ES-I3 (cell line): Measurements from ENCODE around the gene ADAM10.

ENCODE experiments used
- H3K36me3 ChIP-seq: 2 replicates; pipeline ENCODE4 v1.6.1; 2013; ENCODE audit warnings: mild to moderate bottlenecking, low read length, control low read depth, moderate library complexity; ENCODE audit not compliant: insufficient read depth
- H3K4me1 ChIP-seq: 2 replicates; pipeline ENCODE4 v1.6.1; 2013; ENCODE audit warnings: mild to moderate bottlenecking, control low read depth, low read length; ENCODE audit not compliant: insufficient read depth
- H3K9ac ChIP-seq: 2 replicates; pipeline ENCODE4 v1.6.1; 2013; ENCODE audit warnings: low read depth, mild to moderate bottlenecking, low read length, moderate library complexity
- H3K9me3 ChIP-seq: 2 replicates; pipeline ENCODE4 v1.6.1; 2013; ENCODE audit warnings: mild to moderate bottlenecking, low read length, moderate library complexity; ENCODE audit not compliant: control insufficient read depth, insufficient read depth

The ADAM10 gene

DNA sequence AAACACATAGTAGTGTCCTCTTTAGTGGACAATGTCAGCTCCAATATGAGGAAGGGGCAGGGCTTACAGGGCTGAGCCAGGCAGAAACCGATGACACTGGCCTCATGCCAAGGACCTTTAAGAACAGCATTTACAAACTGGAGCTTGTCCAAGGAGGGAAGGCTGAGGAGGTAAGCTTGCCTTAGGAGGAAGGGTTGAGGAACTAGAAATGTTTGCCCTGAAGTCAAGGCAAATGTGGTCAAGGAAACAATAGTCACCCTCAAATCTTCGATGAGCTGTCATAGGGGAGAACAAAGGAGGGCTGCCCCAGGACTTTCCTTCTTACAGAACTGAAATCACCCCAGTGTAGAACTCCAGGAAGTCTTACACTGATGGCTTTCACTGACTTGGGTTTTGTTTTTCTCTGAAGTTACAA, 181.3 kb downstream of the ADAM10 start:
- no peak overlapping the region for H3K9ac ChIP-seq
- no peaks in the 10 kb centered on the region for H3K9me3 ChIP-seq
- no peaks in the 10 kb centered on the region for H3K36me3 ChIP-seq
- H3K4me1 ChIP-seq: no peaks in the 10 kb centered on the region

DNA sequence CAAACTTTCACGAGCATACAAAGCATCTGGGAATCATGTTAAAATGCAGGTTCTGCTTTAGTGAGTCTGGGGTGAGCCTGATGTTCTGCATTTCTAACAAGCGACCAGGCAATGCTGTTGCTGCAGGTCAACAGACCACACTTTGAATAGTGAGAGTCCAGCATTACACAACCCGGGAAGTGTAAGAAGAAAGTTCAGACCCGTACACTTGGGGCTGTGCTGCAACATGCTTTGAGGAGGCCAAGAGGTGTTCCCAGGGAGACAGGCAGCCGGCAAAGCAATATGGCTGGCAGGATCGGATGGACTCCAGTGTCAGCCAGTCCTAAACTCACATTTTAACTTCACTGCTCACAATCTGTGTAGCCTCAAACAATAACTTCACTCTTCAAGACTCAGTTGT, 183.5 kb downstream of the ADAM10 start:
- H3K4me1 ChIP-seq: no peaks in the 10 kb centered on the region
- H3K36me3 ChIP-seq: no peaks in the 10 kb centered on the region
- H3K9ac ChIP-seq: no peak overlapping the region
- H3K9me3 ChIP-seq: no peaks in the 10 kb centered on the region

DNA sequence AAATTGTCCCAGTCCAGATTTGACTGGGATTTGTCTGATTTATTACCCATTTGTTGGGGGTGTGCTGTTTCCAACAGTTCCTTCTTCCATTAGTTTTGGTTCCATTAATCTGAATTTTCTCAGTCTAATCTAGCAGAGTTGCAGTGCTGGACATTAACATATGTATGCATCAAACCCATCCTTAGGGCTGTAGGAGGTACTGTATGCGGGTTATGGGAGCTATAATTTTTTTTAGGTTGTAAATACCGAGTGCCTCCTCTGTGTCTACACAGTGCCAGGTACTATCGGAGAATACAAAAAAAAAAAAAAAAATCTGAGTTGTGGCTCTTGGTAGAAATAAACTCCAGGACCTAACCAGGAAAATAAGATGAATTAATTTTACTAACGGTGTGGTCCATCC, 183.9 kb downstream of the ADAM10 start:
- no peaks in the 10 kb centered on the region for H3K36me3 ChIP-seq
- H3K4me1 ChIP-seq: no peaks in the 10 kb centered on the region
- H3K9me3 ChIP-seq: no peaks in the 10 kb centered on the region
- H3K9ac ChIP-seq: no peak overlapping the region

DNA sequence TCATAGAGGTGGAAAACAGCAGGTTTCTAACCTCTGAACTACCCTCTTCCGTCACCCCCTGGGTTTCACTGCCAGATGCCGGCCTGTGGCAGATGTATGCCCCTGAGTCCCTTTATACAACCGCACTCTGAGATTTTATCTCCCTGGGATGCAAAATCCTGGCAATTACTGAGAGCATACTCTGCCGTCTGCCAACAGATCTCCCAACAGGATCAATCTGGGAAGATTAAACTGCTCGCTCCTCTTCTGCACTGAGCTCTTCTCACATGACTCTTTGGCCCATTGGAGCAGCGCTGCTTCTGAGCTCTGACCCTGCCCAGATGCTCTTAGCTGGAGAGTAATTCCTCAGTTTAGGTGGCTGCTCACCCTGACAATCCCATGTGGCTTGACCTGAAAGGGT, 184.5 kb downstream of the ADAM10 start:
- H3K36me3 ChIP-seq: no peaks in the 10 kb centered on the region
- H3K4me1 ChIP-seq: no peaks in the 10 kb centered on the region
- H3K9ac ChIP-seq: no peak overlapping the region
- H3K9me3 ChIP-seq: no peaks in the 10 kb centered on the region

DNA sequence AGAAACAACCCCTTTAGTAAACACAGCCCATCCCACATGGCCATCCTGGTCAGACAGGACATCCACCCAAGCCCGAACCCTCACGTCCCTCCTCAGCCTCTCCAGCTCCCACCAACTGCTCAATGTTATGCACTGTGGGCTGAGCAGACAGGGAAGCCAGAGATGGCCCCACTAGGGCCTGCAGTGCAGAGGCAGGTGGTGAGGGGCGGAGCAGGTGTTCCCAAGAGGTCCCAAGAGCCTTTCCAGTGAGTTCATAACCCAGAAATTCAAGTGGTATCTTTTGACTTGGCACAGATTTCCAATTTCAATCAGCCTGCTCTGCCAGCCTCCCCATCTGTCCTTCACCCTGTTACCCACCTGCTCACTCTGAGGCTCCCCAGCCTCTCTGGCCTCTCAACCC, 187.4 kb downstream of the ADAM10 start:
- no peak overlapping the region for H3K9ac ChIP-seq
- H3K36me3 ChIP-seq: no peaks in the 10 kb centered on the region
- H3K9me3 ChIP-seq: no peaks in the 10 kb centered on the region
- no peaks in the 10 kb centered on the region for H3K4me1 ChIP-seq

DNA sequence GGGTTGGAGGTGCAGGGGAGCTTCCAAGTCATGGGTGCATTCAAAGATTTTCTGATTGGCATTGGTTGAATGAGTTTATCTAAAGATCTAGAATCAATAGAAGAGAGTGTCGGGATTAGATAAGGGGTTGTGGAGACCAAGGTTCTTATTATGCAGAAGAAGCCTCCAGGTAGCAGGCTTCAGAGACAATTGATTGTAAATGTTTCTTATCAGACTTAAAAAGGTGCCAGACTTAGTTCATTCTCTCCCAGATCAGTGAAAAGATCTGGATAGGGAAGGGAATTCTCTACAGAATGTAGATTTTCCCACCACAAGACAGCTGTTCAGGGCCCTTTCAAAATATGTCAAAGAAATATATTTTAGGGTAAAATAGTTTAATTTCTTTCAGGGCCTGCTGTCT, 188.2 kb downstream of the ADAM10 start:
- Histone ChIP-seq H3K36me3 (no peaks in the 10 kb centered on the region), H3K9me3 (no peaks in the 10 kb centered on the region), H3K9ac (no peak overlapping the region), H3K4me1 (no peaks in the 10 kb centered on the region)

DNA sequence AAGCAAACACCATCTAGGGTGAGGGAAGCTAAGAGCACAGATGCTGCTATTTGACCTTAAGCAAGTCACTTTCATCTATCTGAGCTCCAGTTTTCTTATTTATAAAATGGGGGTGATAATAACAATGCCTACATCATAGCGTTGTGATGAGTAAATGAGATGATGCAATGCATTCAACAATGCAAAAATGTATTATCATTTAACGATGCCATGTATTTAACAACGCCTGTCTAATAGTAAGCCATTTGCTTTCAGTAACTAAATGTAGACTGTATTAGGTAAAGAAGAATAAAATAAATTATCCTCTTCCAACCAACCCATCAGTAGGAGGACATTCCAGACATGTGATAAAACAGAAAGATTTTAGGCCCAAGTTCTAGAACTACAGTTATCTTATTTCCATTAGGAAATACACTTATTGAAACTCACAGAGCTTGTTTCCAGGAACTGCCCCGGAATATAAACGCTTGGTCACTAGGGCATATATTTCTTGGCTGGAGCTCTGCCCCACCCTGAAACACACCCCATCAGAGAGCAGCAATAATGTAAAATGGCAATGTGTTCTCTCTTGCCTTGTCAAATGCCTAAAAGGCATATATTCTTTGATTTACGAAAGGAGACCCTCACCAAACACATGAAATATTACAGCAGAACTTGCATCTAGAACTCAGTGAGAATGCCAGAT, 189.5 kb downstream of the ADAM10 start:
- H3K9ac ChIP-seq: no peak overlapping the region
- H3K36me3 ChIP-seq: no peaks in the 10 kb centered on the region
- H3K4me1 ChIP-seq: no peaks in the 10 kb centered on the region
- H3K9me3 ChIP-seq: no peaks in the 10 kb centered on the region

DNA sequence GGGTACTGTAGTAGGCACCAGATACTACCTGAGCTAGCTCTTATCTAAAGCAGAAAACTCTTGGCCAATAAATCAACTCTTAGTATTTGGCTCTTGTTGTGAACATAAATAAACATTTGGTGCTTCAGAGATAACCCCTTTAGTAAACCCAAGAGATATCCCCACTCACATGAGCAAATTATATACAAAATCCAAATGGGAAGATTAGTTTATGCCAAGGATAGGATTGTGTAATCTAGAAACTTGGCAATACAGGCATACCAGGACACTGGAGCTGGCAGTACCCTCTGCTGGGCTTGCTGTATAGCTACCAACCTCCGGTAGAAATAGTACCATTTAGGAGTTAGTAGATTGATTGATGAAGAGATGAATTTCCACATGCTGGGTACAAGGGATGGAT, 190.7 kb downstream of the ADAM10 start:
- Histone ChIP-seq H3K9me3 (no peaks in the 10 kb centered on the region), H3K4me1 (no peaks in the 10 kb centered on the region), H3K36me3 (no peaks in the 10 kb centered on the region), H3K9ac (no peak overlapping the region)

DNA sequence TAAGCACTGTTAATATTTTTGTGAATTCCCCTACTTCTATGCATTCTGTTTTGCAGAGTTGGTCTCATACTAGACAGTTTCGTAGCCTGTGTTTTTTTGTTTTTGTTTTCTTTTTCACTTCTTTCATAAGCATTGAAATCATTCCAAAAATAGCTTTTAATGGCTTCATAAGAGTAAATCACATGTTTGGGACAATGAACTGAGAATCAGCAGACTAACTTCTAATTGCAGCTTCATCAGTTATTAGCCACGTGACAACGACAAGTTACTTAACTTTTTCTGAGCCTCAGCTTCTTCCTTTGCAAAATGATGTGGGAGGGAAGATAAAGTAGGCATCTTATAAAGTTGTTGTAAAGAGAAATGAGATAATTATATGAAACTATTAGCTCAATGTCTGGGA, 193.0 kb downstream of the ADAM10 start:
- H3K9me3 ChIP-seq: no peaks in the 10 kb centered on the region
- no peak overlapping the region for H3K9ac ChIP-seq
- peaks cover 4% of the 10 kb centered on the region; the same call in 1 of the 2 replicates for H3K4me1 ChIP-seq
- H3K36me3 ChIP-seq: no peaks in the 10 kb centered on the region

DNA sequence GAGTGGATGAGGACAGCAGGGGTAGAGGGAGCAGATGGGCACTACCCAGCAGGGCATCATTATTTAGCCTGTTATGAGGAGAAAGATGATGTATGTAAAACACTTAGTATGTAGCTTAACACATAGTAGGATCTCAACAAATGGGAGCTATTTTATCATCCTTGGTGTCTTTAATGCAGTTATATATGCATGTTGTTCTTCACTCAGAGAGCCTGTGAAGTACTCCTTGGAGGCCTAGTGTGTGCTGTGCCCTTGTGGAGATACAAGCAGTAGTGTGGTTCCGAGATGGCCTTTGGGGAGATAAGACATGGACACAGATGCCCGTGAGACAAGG, 193.5 kb downstream of the ADAM10 start:
- Histone ChIP-seq H3K9me3 (no peaks in the 10 kb centered on the region), H3K36me3 (no peaks in the 10 kb centered on the region), H3K4me1 (peaks cover 4% of the 10 kb centered on the region; the same call in 1 of the 2 replicates), H3K9ac (no peak overlapping the region)

DNA sequence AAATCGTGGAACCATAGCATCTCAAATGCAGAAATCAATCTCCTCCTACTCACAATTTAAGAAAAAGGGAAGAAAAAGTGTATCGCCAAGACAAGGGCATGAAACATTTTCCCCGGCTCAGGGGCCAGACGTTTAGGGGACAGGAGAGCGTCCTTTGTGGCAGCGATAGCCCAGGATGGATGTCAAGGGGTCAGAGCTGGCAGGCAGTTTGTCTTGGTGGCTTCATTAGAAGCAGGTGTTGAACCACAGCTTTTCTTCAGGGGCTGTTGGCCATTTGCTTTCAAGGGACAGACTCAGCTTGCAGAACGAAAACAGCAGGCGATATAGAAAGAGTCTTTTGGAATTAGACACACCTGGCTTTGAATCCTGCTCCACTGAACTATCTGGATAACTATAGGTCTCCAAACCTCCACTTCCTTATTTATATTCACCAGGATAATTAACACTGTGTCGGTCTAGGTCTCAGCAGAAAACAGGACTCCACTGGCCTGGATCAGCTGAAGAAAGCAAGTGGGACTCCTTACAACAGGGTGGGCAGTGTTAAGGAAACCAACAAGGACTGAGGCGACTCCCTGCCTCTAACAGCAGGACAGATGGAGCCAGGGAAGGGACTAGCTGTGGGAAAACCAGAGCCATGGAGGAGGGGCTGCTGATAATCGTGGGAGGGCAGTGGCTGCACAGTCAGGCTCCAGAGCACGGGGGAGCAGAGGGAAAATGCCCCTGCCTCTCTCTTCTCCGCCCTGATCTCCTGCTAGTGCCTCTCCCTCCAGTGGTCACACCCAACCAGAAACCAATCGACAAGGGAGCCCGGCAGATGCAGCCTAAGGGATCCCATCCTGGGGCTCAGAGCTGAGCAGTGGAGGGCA, 194.1 kb downstream of the ADAM10 start:
- H3K36me3 ChIP-seq: no peaks in the 10 kb centered on the region
- peaks cover 4% of the 10 kb centered on the region; the same call in 1 of the 2 replicates for H3K4me1 ChIP-seq
- no peak overlapping the region for H3K9ac ChIP-seq
- no peaks in the 10 kb centered on the region for H3K9me3 ChIP-seq

DNA sequence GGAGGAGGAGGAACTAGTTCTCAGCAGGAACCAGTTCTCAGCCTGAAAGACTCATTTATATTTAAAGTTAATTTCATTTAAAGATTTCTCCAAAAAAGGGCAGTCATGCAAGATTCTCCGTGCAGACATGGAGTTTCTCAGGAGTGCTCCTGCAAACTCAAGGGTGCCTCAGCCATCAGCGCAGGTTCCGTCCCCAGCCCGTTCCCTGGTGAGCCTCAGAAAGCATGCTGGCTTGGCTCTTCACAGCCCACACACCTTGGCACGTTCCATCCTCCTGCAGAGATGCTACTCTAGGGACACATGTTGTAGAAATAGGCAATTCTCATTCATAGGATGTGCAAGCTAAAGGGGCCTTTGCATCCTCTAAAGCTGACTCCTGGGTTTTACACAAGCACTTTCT, 194.7 kb downstream of the ADAM10 start:
- Histone ChIP-seq H3K9me3 (no peaks in the 10 kb centered on the region), H3K9ac (no peak overlapping the region), H3K36me3 (no peaks in the 10 kb centered on the region), H3K4me1 (peaks cover 4% of the 10 kb centered on the region; the same call in 1 of the 2 replicates)

DNA sequence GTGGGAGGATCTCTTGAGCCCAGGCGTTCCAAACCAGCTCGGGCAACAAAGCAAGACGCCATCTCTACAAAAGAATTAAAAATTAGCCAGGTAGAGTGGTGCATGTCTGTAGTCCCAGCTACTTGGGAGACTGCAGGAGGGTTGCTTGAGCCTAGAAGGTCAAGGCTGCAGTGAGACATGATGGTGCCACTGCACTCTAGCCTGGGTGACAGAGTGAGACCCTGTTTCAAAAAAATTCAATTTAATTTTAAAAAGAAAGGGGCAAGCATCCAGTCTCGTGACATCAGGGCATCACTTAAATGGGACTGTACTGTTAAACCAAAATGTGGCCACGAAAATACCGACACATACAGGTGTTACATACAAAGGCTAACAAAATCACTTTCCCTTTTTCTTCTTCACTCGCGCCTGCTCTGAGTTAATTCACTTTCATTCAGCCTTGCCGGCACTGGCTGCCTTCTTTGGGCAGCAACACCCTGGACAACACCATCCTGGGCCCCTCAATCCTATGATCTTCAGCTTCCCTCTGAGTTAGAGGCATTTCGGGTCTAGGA, 196.1 kb downstream of the ADAM10 start:
- Histone ChIP-seq H3K4me1 (peaks cover 4% of the 10 kb centered on the region; the same call in 1 of the 2 replicates), H3K9me3 (no peaks in the 10 kb centered on the region), H3K36me3 (no peaks in the 10 kb centered on the region), H3K9ac (no peak overlapping the region)

DNA sequence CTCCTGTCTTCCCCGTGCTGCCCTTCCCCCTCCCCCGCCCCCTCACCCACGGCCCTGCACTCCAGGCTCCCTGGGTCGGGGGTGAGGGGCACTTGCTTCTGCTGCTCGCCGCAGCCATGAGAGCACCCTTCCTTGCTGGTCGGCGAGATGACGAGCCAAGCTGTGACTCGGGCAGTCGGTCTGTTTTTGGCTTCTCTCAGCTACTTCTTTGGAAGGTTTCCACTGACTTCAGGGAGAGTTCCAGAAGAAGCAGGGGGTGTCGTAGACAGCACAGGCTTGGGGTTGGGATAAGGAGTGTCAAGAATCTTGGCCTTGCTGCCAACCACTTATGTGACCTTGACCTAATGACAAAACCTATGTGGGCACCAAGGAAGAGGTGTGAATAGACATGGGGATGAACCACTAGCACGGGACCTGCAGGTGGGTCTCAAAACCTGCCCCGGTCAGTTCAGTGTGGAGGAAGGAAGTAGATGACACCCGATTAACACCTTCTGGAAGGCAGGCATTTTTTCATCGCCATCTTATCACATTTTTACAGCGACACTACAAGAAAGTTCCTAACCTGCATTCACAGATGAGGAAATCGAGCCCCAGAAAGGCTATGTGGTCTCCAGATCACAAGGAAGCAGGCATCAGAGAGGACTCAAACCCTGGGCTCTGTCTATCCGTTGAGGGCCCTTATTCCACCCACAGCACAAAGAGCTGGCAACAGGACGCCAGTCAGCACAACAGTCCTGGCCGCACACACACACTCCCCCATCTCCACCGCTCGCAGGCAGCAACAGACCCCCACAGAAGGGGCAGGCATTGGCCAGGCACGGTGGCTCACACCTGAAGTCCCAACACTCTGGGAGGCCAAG, 196.8 kb downstream of the ADAM10 start:
- no peaks in the 10 kb centered on the region for H3K36me3 ChIP-seq
- no peaks in the 10 kb centered on the region for H3K9me3 ChIP-seq
- peaks cover 4% of the 10 kb centered on the region; the same call in 1 of the 2 replicates for H3K4me1 ChIP-seq
- no peak overlapping the region for H3K9ac ChIP-seq
